GM12878 (cell line): ENCODE data around the gene TMEM178A. TPM values are rescaled to one million over a fixed set of nuclear protein-coding genes. Genes with fewer than 3 reads are reported as not detected.

Source experiments
- ATAC-seq: fragments of 200-7000 bp; cut with Tn5 transposase; 3 replicates; pipeline ENCODE4 v1.9.1; 2020; ENCODE audit warnings: mild to moderate bottlenecking, moderate library complexity
- BruUV-seq: library from RNA; stranded (reverse); fragments of 400-500 nt; replicated peaks from 2 replicates; lab custom pipeline; 2021; lab: Mats Ljungman, UMichigan
- CTCF ChIA-PET: fragments of 300-600 bp; sonication (Branson Sonifier 250); formaldehyde crosslinking; extraction: SDS; loops from one replicate; lab custom pipeline; 2021; ENCODE audit warnings: inconsistent platforms; lab: Yijun Ruan, JAX
- POLR2A ChIA-PET: fragments of 350-600 bp; formaldehyde crosslinking; extraction: SDS; loops from one replicate; lab custom pipeline; 2021; ENCODE audit warnings: inconsistent platforms; lab: Charles Lee
- RAD21 ChIA-PET: fragments of 300-600 bp; sonication (Branson Sonifier 250); formaldehyde crosslinking; loops from one replicate; lab custom pipeline; 2023; ENCODE audit warnings: antibody characterized with exemption; ENCODE audit not compliant: unreplicated experiment; lab: Charles Lee
- SMC1A ChIA-PET: fragments of 300-600 bp; sonication (Branson Sonifier 250); formaldehyde crosslinking; loops from one replicate; lab custom pipeline; 2023; ENCODE audit not compliant: unreplicated experiment, uncharacterized antibody; lab: Charles Lee
- DNase-seq: peaks from one replicate; pipeline ENCODE4 v3.0.0-alpha.2; 2011; ENCODE audit warnings: low read depth, low spot score
- FAIRE-seq: peaks from 3 replicates; lab custom pipeline; 2011; peaks lifted over from hg19 to GRCh38; lab: Jason Lieb, UNC
- H2AFZ ChIP-seq: 2 replicates; pipeline ENCODE4 v1.6.0; 2011; ENCODE audit warnings: low read depth, low read length, control low read depth; ENCODE audit not compliant: control insufficient read depth
- H3K27ac ChIP-seq: 2 replicates; pipeline ENCODE4 v1.5.1; 2011; ENCODE audit warnings: control low read depth; ENCODE audit not compliant: control insufficient read depth, insufficient read depth
- H3K27me3 ChIP-seq, 2 experiments: replicated peaks in 1 of 2; 2 replicates each; pipeline versions ENCODE4 v1.6.0 to v1.6.1; 2011; ENCODE audit warnings: low read length in 1 of 2; ENCODE audit not compliant: control insufficient read depth in 2 of 2, insufficient read depth in 2 of 2
- H3K36me3 ChIP-seq, 2 experiments: 2 replicates each; pipeline ENCODE4 v1.5.1; 2011; ENCODE audit warnings: low read length in 1 of 2; ENCODE audit not compliant: control insufficient read depth in 2 of 2, insufficient read depth in 2 of 2
- H3K4me1 ChIP-seq: 2 replicates; pipeline ENCODE4 v1.6.1; 2011; ENCODE audit warnings: mild to moderate bottlenecking, low read length, moderate library complexity, mixed read lengths; ENCODE audit not compliant: control insufficient read depth, insufficient read depth
- H3K4me2 ChIP-seq: 2 replicates; pipeline ENCODE4 v1.6.0; 2011; ENCODE audit warnings: control low read depth; ENCODE audit not compliant: control insufficient read depth, insufficient read depth
- H3K4me3 ChIP-seq: fragments of 200-600 bp; sonication (generic); 2 replicates; pipeline ENCODE4 v1.5.1; 2016
- H3K79me2 ChIP-seq: 2 replicates; pipeline ENCODE4 v1.6.0; 2011; ENCODE audit warnings: low read length; ENCODE audit not compliant: control insufficient read depth, insufficient read depth
- H3K9ac ChIP-seq: 2 replicates; pipeline ENCODE4 v1.8.0; 2011; ENCODE audit warnings: low read length, control low read depth, mixed read lengths; ENCODE audit not compliant: control insufficient read depth, insufficient read depth
- H3K9me3 ChIP-seq: replicated peaks from 3 replicates; pipeline ENCODE4 v1.5.1; 2011; ENCODE audit warnings: mild to moderate bottlenecking, low read length; ENCODE audit not compliant: control insufficient read depth, insufficient read depth
- H4K20me1 ChIP-seq: 2 replicates; pipeline ENCODE4 v1.6.0; 2011; ENCODE audit not compliant: control insufficient read depth, insufficient read depth
- BACH1 ChIP-seq: fragments of 450-650 bp; IDR thresholded peaks from 2 replicates; pipeline ENCODE4 v1.6.1; 2017; ENCODE audit warnings: mild to moderate bottlenecking, borderline replicate concordance
- BHLHE40 ChIP-seq, 2 experiments: fragments of 450-650 bp in 1 of 2; IDR thresholded peaks; 2 replicates each; pipeline ENCODE4 v1.6.1; 2011 to 2017; ENCODE audit warnings: low read depth in 2 of 2, borderline replicate concordance in 1 of 2, improper control_type of control experiment in 1 of 2, low read length in 1 of 2, mild to moderate bottlenecking in 1 of 2
- BMI1 ChIP-seq: fragments of 450-650 bp; IDR thresholded peaks from 2 replicates; pipeline ENCODE4 v1.6.1; 2016; ENCODE audit warnings: mild to moderate bottlenecking, moderate library complexity, borderline replicate concordance
- FOXM1 ChIP-seq: IDR thresholded peaks from 2 replicates; pipeline ENCODE4 v1.6.1; 2012; ENCODE audit warnings: low read depth, mild to moderate bottlenecking, inconsistent platforms, low read length, moderate library complexity
- HCFC1 ChIP-seq: fragments of 150-350 bp; IDR thresholded peaks from 2 replicates; pipeline ENCODE4 v1.6.1; 2014; ENCODE audit warnings: low read length
- IRF4 ChIP-seq: IDR thresholded peaks from 2 replicates; pipeline ENCODE4 v1.6.1; 2011; ENCODE audit warnings: low read depth, low read length
- IRF5 ChIP-seq: fragments of 450-650 bp; IDR thresholded peaks from 2 replicates; pipeline ENCODE4 v1.6.1; 2017; ENCODE audit warnings: borderline replicate concordance
- MYC ChIP-seq: IDR thresholded peaks from 2 replicates; pipeline ENCODE4 v1.6.1; 2011; ENCODE audit warnings: mild to moderate bottlenecking, low read length, moderate library complexity, inconsistent platforms; ENCODE audit not compliant: insufficient read depth, insufficient replicate concordance, insufficient read length, severe bottlenecking
- NFIC ChIP-seq: IDR thresholded peaks from 2 replicates; pipeline ENCODE4 v1.6.1; 2012; ENCODE audit warnings: low read depth, mild to moderate bottlenecking, inconsistent platforms, low read length, moderate library complexity
- NR2F1 ChIP-seq: fragments of 450-650 bp; conservative IDR thresholded peaks from 2 replicates; pipeline ENCODE4 v1.6.1; 2017; ENCODE audit warnings: mild to moderate bottlenecking
- WRNIP1 ChIP-seq: IDR thresholded peaks from 2 replicates; pipeline ENCODE4 v1.6.1; 2011; ENCODE audit warnings: low read depth, low read length, improper control_type of control experiment, borderline replicate concordance
- WGBS: methylation state at CpG from one replicate; pipeline ENCODE4 v1.1.6; 2016; ENCODE audit warnings: low lambda C conversion rate; ENCODE audit not compliant: insufficient replicate concordance, insufficient coverage; ENCODE audit errors: missing lambda C conversion rate; 5-methylcytosine and 5-hydroxymethylcytosine counted together
- in situ Hi-C: fragments of 300-500 bp; cut with MboI; formaldehyde crosslinking; loops from 9 replicates; pipeline ENCODE4 v1.14.3; 2018; ENCODE audit warnings: mixed read lengths
- intact Hi-C: fragments of 100-400 bp; cut with micrococcal nuclease; formaldehyde crosslinking; loops from one replicate; pipeline ENCODE4 v1.14.2; 2022; ENCODE audit not compliant: unreplicated experiment
- polyA plus RNA-seq, 11 experiments: library from polyadenylated mRNA; depleted of rRNA in 4 of 11; unstranded in 6 of 11; stranded (reverse) in 5 of 11; fragments of >200 nt; fragmentation: Nextera tagmentation in 4 of 11; fragmentation: Illumina TruSeq in 1 of 11; extraction: Ambion mirVana in 4 of 11; extraction: Trizol in 1 of 11; gene quantifications; 1 replicate in 1 of 11; 2 replicates in 10 of 11; pipeline versions ENCODE4 v1.2.1 to v1.2.3, GENCODE V29; 2011 to 2016; ENCODE audit warnings: inconsistent platforms in 2 of 11, missing spikeins in 2 of 11, low read depth in 1 of 11
- total RNA-seq, 4 experiments: library from RNA; depleted of rRNA in 3 of 4; stranded (reverse); fragments of >200 nt in 3 of 4; fragmentation: Illumina TruSeq in 1 of 4; extraction: Trizol in 1 of 4; gene quantifications; 2 replicates each; pipeline versions ENCODE4 v1.2.1 to v1.2.3, GENCODE V29; 2013 to 2021
- TF ChIP-seq, protein P1 (sequence below): IDR thresholded peaks from 2 replicates; pipeline ENCODE4 v1.6.1; 2012; ENCODE audit warnings: improper control_type of control experiment, low read depth, low read length; ENCODE audit not compliant: insufficient replicate concordance
- TF ChIP-seq, protein P2 (sequence below): fragments of 150-350 bp; IDR thresholded peaks from 2 replicates; pipeline ENCODE4 v1.6.1; 2014; ENCODE audit warnings: mild to moderate bottlenecking, low read depth, low read length
- TF ChIP-seq, protein P3 (sequence below): fragments of 450-650 bp; IDR thresholded peaks from 2 replicates; pipeline ENCODE4 v1.6.1; 2018; ENCODE audit warnings: borderline replicate concordance, mild to moderate bottlenecking; ENCODE audit not compliant: partially characterized antibody

The TMEM178A gene
- total and polyA plus RNA-seq, 10 of the 15 experiments (the other 5 are each of a cell fraction or from before 2014, with no cell fraction given), result not detected

DNA sequence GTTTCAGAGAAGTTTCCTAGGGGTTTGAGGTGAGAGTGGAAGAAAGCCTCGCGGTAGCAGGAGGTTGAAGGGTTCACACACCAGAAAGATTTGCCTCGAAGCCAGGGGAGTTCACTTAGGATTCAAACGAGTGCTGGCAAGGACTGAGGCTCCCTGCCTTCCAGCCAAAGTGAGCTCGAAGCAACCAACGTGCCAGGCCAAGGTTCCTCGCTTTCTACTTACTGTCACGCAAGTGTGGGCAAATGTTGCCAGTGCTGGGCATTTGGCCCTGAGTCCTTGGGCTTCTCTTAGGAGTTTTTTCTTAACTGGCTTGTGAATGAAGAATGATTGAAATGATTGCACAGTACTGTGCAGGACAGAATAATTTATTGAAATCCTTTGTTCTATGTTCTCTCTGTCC lies 53.6 kb downstream of the TMEM178A start:
- ATAC-seq (no peak), FAIRE-seq (no peak), DNase-seq (no peak)
- Histone ChIP-seq H3K27ac (no peak overlapping the region), H3K27me3 (no peaks in the 10 kb centered on the region), H2AFZ (no peak overlapping the region), H3K4me1 (no peaks in the 10 kb centered on the region), H3K4me3 (no peak overlapping the region), H3K79me2 (no peaks in the 10 kb centered on the region), H3K36me3 (no peaks in the 10 kb centered on the region), H3K4me2 (no peak overlapping the region), H4K20me1 (no peaks in the 10 kb centered on the region), H3K9ac (no peak overlapping the region), H3K9me3 (no peaks in the 10 kb centered on the region)
- ChIA-PET SMC1A (interaction anchor here (1.1 kb wide), 1 partner anchor 13 kb away, joined by 3 read pairs; no protein-coding TSS in a partner anchor), RAD21 (no interaction called here), CTCF (interaction anchor here (1.0 to 1.3 kb wide), 2 partner anchors 9 to 11 kb away, joined by 4 read pairs; no protein-coding TSS in a partner anchor), POLR2A (no interaction called here)
- in situ Hi-C loops (no loop called here), intact Hi-C loops (no loop called here)
- WGBS, result 55% methylated on average over 8 of the region's 8 CpGs
- BruUV-seq, result no TSS peak
- TF ChIP-seq, protein P1, sequence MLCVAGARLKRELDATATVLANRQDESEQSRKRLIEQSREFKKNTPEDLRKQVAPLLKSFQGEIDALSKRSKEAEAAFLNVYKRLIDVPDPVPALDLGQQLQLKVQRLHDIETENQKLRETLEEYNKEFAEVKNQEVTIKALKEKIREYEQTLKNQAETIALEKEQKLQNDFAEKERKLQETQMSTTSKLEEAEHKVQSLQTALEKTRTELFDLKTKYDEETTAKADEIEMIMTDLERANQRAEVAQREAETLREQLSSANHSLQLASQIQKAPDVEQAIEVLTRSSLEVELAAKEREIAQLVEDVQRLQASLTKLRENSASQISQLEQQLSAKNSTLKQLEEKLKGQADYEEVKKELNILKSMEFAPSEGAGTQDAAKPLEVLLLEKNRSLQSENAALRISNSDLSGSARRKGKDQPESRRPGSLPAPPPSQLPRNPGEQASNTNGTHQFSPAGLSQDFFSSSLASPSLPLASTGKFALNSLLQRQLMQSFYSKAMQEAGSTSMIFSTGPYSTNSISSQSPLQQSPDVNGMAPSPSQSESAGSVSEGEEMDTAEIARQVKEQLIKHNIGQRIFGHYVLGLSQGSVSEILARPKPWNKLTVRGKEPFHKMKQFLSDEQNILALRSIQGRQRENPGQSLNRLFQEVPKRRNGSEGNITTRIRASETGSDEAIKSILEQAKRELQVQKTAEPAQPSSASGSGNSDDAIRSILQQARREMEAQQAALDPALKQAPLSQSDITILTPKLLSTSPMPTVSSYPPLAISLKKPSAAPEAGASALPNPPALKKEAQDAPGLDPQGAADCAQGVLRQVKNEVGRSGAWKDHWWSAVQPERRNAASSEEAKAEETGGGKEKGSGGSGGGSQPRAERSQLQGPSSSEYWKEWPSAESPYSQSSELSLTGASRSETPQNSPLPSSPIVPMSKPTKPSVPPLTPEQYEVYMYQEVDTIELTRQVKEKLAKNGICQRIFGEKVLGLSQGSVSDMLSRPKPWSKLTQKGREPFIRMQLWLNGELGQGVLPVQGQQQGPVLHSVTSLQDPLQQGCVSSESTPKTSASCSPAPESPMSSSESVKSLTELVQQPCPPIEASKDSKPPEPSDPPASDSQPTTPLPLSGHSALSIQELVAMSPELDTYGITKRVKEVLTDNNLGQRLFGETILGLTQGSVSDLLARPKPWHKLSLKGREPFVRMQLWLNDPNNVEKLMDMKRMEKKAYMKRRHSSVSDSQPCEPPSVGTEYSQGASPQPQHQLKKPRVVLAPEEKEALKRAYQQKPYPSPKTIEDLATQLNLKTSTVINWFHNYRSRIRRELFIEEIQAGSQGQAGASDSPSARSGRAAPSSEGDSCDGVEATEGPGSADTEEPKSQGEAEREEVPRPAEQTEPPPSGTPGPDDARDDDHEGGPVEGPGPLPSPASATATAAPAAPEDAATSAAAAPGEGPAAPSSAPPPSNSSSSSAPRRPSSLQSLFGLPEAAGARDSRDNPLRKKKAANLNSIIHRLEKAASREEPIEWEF, result no peak
- TF ChIP-seq BACH1 (no peak), NR2F1 (no peak), HCFC1 (no peak), BMI1 (no peak), FOXM1 (no peak), IRF4 (no peak), NFIC (no peak), MYC (no peak), WRNIP1 (no peak), IRF5 (no peak), BHLHE40 (IDR thresholded peaks at IDR 0.05; ENCODE audit: borderline replicate concordance in 1 of 2, low read depth in 2 of 2, low read length in 1 of 2) (no peak)
- TF ChIP-seq, protein P2, sequence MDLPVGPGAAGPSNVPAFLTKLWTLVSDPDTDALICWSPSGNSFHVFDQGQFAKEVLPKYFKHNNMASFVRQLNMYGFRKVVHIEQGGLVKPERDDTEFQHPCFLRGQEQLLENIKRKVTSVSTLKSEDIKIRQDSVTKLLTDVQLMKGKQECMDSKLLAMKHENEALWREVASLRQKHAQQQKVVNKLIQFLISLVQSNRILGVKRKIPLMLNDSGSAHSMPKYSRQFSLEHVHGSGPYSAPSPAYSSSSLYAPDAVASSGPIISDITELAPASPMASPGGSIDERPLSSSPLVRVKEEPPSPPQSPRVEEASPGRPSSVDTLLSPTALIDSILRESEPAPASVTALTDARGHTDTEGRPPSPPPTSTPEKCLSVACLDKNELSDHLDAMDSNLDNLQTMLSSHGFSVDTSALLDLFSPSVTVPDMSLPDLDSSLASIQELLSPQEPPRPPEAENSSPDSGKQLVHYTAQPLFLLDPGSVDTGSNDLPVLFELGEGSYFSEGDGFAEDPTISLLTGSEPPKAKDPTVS, result no peak
- TF ChIP-seq, protein P3, sequence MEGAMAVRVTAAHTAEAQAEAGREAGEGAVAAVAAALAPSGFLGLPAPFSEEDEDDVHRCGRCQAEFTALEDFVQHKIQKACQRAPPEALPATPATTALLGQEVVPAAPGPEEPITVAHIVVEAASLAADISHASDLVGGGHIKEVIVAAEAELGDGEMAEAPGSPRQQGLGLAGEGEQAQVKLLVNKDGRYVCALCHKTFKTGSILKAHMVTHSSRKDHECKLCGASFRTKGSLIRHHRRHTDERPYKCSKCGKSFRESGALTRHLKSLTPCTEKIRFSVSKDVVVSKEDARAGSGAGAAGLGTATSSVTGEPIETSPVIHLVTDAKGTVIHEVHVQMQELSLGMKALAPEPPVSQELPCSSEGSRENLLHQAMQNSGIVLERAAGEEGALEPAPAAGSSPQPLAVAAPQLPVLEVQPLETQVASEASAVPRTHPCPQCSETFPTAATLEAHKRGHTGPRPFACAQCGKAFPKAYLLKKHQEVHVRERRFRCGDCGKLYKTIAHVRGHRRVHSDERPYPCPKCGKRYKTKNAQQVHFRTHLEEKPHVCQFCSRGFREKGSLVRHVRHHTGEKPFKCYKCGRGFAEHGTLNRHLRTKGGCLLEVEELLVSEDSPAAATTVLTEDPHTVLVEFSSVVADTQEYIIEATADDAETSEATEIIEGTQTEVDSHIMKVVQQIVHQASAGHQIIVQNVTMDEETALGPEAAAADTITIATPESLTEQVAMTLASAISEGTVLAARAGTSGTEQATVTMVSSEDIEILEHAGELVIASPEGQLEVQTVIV, result no peak
